ENCODE results near the gene SHQ1. TPM values are rescaled to one million over a fixed set of nuclear protein-coding genes. Genes with fewer than 3 reads are reported as not detected.

SHQ1 gene
- total and polyA plus RNA-seq, 9 of the 15 experiments (the other 6 are each of a cell fraction or from before 2014, with no cell fraction given): 9.2 to 25.0 (median 14.1) TPM

- no peak for TF ChIP-seq CUX1 (CRISPR knock-in tag; IDR thresholded peaks at IDR 0.05)
- TF ChIP-seq JUN (IDR thresholded peaks at IDR 0.05; ENCODE audit: borderline replicate concordance, low read depth, low read length): no peak
- TF ChIP-seq JUN (CRISPR knock-in tag; IDR thresholded peaks at IDR 0.05; ENCODE audit: borderline replicate concordance): no peak
- no peak for TF ChIP-seq ATF7 (IDR thresholded peaks at IDR 0.05)
- peak; percentile 75 for TF ChIP-seq MAFG (tag; conservative IDR thresholded peaks at IDR 0.05)
- peak; percentile 90 for TF ChIP-seq ZNF316 (IDR thresholded peaks at IDR 0.05)
- TF ChIP-seq KDM5B (IDR thresholded peaks at IDR 0.05; ENCODE audit: insufficient replicate concordance, low read depth, low read length): no peak
- TF ChIP-seq C11orf30 (IDR thresholded peaks at IDR 0.05; ENCODE audit: low read depth): peak; percentile 77
- no peak for TF ChIP-seq CREB5 (CRISPR knock-in tag; IDR thresholded peaks at IDR 0.05)
- TF ChIP-seq MAFF (IDR thresholded peaks at IDR 0.05; ENCODE audit: low read length): peak; percentile 87
Observed at GRCh38 chr3:72830452-72831223, 17.6 kb downstream of the SHQ1 start (continued).
